ENCODE measurements around the gene CLASP1. TPM values are rescaled to one million over a fixed set of nuclear protein-coding genes. Genes with fewer than 3 reads are reported as not detected.
"Not testable (repeated sequence)": the region's sequence is repeated elsewhere in the genome, so short reads cannot be mapped to it uniquely, and the experiment has no call there.

CLASP1 gene
- total and polyA plus RNA-seq, 2 donors, result 25.4 to 109 TPM

DNA sequence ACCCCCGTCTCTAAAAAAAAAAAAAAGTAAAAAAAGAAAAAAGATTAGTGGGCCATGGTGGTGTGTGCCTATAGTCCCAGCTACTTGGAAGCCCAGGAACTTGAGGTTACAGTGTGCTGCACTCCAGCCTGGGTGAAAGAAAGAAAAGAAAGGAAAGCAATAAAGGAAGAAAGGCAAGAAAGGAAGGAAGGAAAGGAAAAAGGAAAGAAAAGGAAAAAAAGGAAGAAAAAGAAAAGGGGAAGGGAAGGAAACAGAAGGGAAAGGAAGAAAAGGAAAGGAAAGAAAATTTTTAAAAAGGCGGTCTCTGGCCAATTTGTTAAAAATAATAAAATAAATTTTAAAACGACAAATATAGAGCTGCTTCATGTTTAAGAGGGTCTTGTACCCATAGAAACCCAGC, 192.9 kb downstream of the CLASP1 start:
- Histone ChIP-seq H3K4me3 (ENCODE audit: low read depth, low read length) (no peak overlapping the region), H3K27ac (ENCODE audit: low read depth) (no peak overlapping the region), H3K36me3 (ENCODE audit: insufficient read depth) (no peaks in the 10 kb centered on the region), H3K4me1 (ENCODE audit: insufficient read depth) (no peaks in the 10 kb centered on the region)
- WGBS, result 86% methylated on average over 3 of the region's 3 CpGs
- DNase-seq (ENCODE audit: extremely low spot score), result no peak

DNA sequence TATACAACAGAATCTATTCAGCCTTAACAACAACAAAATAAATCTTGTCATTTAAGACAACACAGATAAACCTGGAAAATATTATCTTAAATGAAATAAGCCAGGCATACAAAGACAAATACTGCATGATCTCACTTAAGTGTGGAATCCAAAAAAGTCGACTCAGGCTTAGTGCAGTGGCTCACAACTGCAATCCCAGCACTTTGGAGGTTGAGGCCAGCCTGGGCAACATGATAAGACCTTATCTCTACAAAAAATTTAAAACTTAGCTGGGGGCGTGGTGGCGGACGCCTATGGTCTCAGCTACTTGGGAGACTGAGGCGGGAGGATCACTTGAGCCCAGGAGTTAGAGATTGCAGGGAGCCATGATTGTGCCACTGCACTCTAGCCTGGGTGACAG, 193.8 kb downstream of the CLASP1 start:
- no peak for DNase-seq (ENCODE audit: extremely low spot score)
- H3K36me3 ChIP-seq (ENCODE audit: insufficient read depth), result no peaks in the 10 kb centered on the region
- H3K4me3 ChIP-seq (ENCODE audit: low read depth, low read length), result no peak overlapping the region
- H3K27ac ChIP-seq (ENCODE audit: low read depth), result no peak overlapping the region
- no peaks in the 10 kb centered on the region for H3K4me1 ChIP-seq (ENCODE audit: insufficient read depth)
- 72% methylated on average over 5 of the region's 5 CpGs for WGBS

DNA sequence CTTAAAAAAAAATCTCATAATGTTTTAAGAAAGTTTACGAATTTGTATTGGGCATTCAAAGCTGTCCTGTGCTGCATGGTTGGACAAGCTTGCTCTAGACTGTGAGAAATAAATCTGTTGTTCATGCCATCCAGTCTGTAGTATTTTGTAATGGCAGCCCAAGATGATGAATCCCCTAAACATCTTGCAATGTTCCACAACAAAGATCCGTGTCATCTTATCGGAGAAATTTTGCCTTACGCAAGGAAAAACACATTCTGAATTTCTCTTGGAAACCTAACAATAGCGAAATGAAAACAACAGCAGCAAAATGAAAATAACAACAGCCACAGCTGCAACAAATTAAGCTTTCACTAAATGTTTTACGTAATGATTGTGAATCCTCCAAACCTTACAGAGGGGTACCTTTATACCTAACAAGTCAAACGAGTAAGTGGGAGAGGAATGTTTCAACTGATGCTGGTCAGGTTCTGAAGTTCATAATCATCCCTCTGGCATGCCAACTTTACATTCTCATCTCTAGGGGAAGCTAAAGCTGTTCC, 194.6 kb downstream of the CLASP1 start:
- no peak for DNase-seq (ENCODE audit: extremely low spot score)
- Histone ChIP-seq H3K4me1 (ENCODE audit: insufficient read depth) (no peaks in the 10 kb centered on the region), H3K4me3 (ENCODE audit: low read depth, low read length) (no peak overlapping the region), H3K27ac (ENCODE audit: low read depth) (no peak overlapping the region), H3K36me3 (ENCODE audit: insufficient read depth) (no peaks in the 10 kb centered on the region)
- 95% methylated on average over 7 of the region's 7 CpGs for WGBS

DNA sequence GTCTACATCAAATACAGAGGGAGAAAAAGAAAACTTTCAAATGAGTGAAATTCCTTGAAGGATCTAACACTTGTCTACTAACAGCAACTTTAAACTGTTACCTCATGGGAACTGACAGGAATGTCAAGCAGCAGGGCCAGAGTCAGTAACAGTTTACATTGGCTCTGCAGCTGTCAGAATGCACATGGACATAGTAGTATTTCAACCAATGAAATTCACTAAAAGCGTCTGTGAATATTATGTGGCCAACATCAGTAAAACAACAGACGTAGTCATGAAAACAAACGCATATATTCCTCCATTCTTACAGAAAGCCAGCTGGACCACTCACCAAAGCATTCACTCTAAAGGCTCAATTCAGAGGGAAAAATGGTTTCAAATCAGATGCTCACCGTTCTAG, 197.9 kb downstream of the CLASP1 start:
- H3K4me3 ChIP-seq (ENCODE audit: low read depth, low read length), result no peak overlapping the region
- 51% methylated on average over 4 of the region's 4 CpGs for WGBS
- H3K27ac ChIP-seq (ENCODE audit: low read depth), result no peak overlapping the region
- no peak for DNase-seq (ENCODE audit: extremely low spot score)
- H3K4me1 ChIP-seq (ENCODE audit: insufficient read depth), result no peaks in the 10 kb centered on the region
- peaks cover 2% of the 10 kb centered on the region for H3K36me3 ChIP-seq (ENCODE audit: insufficient read depth)

- peaks cover 5% of the 10 kb centered on the region for H3K36me3 ChIP-seq (ENCODE audit: insufficient read depth)
- WGBS, result 90% methylated on average over 4 of the region's 4 CpGs
Observed at GRCh38 chr2:121450301-121450700, 199.0 kb downstream of the CLASP1 start.

DNA sequence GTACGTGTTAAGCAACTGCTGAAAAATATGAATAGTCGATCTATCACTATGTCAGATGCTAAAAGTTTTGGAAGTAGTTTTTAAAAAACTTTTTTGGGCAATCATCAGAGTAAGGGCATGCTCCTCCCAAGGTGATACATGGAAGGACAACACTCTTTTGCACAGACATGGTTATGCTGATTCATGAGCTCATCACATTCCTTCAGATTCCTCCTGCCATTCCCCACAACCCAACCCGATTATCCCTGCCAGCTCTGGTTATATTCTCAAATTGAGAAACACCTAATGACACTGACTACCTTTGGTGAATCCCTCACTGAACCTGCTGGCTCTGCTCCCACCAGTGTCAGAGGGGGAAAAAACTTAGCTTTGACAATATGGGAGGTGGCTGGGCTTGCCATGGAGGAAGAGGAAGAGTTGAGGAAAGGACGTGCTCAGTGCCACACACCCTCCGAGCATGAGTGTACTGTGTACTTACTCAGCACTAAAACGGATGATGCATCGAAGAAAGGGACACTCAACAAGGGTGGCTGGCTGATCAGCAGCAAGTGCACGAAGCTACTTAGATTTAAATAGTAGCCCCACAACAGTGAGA, 202.5 kb downstream of the CLASP1 start:
- WGBS, result 89% methylated on average over 8 of the region's 8 CpGs
- H3K4me1 ChIP-seq (ENCODE audit: insufficient read depth), result no peaks in the 10 kb centered on the region
- DNase-seq (ENCODE audit: extremely low spot score), result no peak

More at GRCh38 chr2:121450301-121450700, 199.0 kb downstream of the CLASP1 start:
- no peaks in the 10 kb centered on the region for H3K4me1 ChIP-seq (ENCODE audit: insufficient read depth)
- H3K4me3 ChIP-seq (ENCODE audit: low read depth, low read length), result no peak overlapping the region
- no peak overlapping the region for H3K27ac ChIP-seq (ENCODE audit: low read depth)
- no peak for DNase-seq (ENCODE audit: extremely low spot score)

GRCh38 chr2:121442889-121443288, 206.4 kb downstream of the CLASP1 start:
- no peak for DNase-seq (ENCODE audit: extremely low spot score)
- Histone ChIP-seq H3K4me3 (ENCODE audit: low read depth, low read length) (no peak overlapping the region), H3K27ac (ENCODE audit: low read depth) (no peak overlapping the region), H3K36me3 (ENCODE audit: insufficient read depth) (peaks cover 8% of the 10 kb centered on the region), H3K4me1 (ENCODE audit: insufficient read depth) (no peaks in the 10 kb centered on the region)
- WGBS, result 90% methylated on average over 3 of the region's 3 CpGs

More for the DNA sequence above, 202.5 kb downstream of the CLASP1 start:
- Histone ChIP-seq H3K4me3 (ENCODE audit: low read depth, low read length) (no peak overlapping the region), H3K36me3 (ENCODE audit: insufficient read depth) (peaks cover 6% of the 10 kb centered on the region), H3K27ac (ENCODE audit: low read depth) (no peak overlapping the region)

DNA sequence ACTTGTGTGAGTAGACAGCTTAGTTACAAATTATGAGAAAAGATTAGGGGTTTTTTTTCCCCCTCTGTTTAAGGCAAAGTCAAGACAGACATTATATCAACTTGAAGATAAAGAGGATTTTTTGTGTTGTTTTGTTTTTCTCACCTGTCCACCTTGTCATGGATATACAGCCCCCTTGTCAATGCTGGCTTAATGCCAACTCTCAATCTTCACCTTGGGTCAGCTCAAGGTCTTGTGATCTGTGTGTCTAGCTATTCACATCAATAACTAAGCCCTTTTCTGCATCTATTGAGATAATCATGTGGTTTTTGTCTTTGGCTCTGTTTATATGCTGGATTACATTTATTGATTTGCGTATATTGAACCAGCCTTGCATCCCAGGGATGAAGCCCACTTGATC, 211.0 kb downstream of the CLASP1 start:
- H3K4me3 ChIP-seq (ENCODE audit: low read depth, low read length); H3K4me1 ChIP-seq (ENCODE audit: insufficient read depth); H3K27ac ChIP-seq (ENCODE audit: low read depth); DNase-seq (ENCODE audit: extremely low spot score); H3K36me3 ChIP-seq (ENCODE audit: insufficient read depth): not testable (repeated sequence)
- WGBS, result 92% methylated on average over 1 of the region's 1 CpG

DNA sequence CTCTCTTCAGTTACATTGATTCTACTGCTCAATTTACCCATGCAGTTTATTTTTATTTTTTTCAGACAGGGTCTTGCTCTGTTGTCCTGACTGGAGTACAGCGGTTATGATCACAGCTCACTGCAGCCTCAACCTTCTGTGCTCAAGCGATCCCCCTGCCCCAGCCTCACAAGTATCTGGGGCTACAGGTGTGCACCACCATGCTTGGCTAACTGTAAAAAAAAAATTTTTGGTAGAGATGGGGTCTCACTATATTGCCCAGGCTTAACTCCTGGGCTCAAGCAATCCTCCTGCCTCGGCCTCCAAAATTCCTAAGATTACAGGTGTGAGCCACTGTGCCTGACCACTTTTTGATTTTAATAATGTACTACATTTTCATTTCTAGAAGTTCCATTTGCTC, 212.3 kb downstream of the CLASP1 start:
- Histone ChIP-seq H3K4me1 (ENCODE audit: insufficient read depth) (no peaks in the 10 kb centered on the region), H3K27ac (ENCODE audit: low read depth) (no peak overlapping the region), H3K4me3 (ENCODE audit: low read depth, low read length) (no peak overlapping the region), H3K36me3 (ENCODE audit: insufficient read depth) (peaks cover 4% of the 10 kb centered on the region)
- DNase-seq (ENCODE audit: extremely low spot score), result no peak
- WGBS, result 98% methylated on average over 3 of the region's 3 CpGs

- no peak for DNase-seq (ENCODE audit: extremely low spot score)
- WGBS, result 96% methylated on average over 3 of the region's 3 CpGs
- Histone ChIP-seq H3K36me3 (ENCODE audit: insufficient read depth) (peaks cover 2% of the 10 kb centered on the region), H3K27ac (ENCODE audit: low read depth) (no peak overlapping the region), H3K4me3 (ENCODE audit: low read depth, low read length) (no peak overlapping the region), H3K4me1 (ENCODE audit: insufficient read depth) (no peaks in the 10 kb centered on the region)
Observed at GRCh38 chr2:121435790-121436189, 213.5 kb downstream of the CLASP1 start.

DNA sequence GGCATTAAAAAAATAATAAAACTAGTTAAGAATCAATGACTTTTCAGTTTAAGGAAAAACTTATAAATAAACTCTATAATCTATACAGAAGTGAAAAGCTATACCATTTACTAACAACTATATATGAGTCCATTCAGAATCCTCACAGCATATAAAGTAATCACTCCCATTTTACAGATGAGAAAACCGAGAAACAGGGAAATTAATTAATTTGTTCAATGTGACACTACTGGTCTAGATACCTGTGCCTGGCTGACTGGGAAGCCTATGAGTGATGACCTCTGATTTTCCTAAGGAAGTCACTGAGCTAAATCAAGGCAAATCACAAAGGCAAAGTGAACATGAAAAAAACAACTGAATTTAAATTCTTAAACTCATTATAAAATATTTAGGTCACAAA, 218.0 kb downstream of the CLASP1 start:
- no peak overlapping the region for H3K4me3 ChIP-seq (ENCODE audit: low read depth, low read length)
- 92% methylated on average over 1 of the region's 1 CpG for whole genome bisulfite sequencing
- no peaks in the 10 kb centered on the region for H3K36me3 ChIP-seq (ENCODE audit: insufficient read depth)
- DNase-seq (ENCODE audit: extremely low spot score), result no peak
- no peak overlapping the region for H3K27ac ChIP-seq (ENCODE audit: low read depth)
- H3K4me1 ChIP-seq (ENCODE audit: insufficient read depth), result no peaks in the 10 kb centered on the region

DNA sequence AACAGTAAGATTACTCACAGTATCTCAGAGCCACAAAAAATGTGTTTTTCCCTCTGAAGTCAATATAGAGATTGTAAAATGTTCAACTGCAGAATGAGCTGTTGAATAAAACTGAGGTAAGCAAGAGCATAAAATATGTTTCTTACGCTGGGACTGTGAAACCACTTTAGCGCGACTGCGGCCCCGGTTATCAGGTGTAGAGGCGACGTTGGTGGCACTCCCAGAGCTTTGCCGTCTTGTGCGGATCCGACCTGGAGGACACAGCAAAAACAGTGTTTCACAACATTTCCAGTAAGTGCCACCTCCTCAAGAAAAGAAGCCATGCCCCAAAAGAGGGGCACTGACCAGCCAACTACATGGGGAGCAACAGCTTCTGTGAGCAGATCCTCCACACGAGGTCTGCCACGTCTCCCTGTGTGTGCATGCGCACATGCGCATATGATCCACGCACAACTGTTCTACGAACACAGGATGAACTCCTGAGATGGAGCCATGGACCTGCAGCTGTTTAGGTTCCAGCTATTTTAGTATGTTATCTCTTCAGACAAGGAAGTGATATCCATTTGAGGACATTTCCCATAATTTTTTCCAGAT, 219.2 kb downstream of the CLASP1 start:
- Histone ChIP-seq H3K27ac (ENCODE audit: low read depth) (no peak overlapping the region), H3K4me3 (ENCODE audit: low read depth, low read length) (no peak overlapping the region), H3K4me1 (ENCODE audit: insufficient read depth) (no peaks in the 10 kb centered on the region), H3K36me3 (ENCODE audit: insufficient read depth) (no peaks in the 10 kb centered on the region)
- DNase-seq (ENCODE audit: extremely low spot score), result no peak
- WGBS, result 85% methylated on average over 16 of the region's 16 CpGs

GRCh38 chr2:121429119-121429903, 220.0 kb downstream of the CLASP1 start:
- Histone ChIP-seq H3K4me1 (ENCODE audit: insufficient read depth) (no peaks in the 10 kb centered on the region), H3K36me3 (ENCODE audit: insufficient read depth) (no peaks in the 10 kb centered on the region), H3K27ac (ENCODE audit: low read depth) (no peak overlapping the region), H3K4me3 (ENCODE audit: low read depth, low read length) (no peak overlapping the region)
- 70% methylated on average over 8 of the region's 8 CpGs for WGBS
- DNase-seq (ENCODE audit: extremely low spot score), result no peak

DNA sequence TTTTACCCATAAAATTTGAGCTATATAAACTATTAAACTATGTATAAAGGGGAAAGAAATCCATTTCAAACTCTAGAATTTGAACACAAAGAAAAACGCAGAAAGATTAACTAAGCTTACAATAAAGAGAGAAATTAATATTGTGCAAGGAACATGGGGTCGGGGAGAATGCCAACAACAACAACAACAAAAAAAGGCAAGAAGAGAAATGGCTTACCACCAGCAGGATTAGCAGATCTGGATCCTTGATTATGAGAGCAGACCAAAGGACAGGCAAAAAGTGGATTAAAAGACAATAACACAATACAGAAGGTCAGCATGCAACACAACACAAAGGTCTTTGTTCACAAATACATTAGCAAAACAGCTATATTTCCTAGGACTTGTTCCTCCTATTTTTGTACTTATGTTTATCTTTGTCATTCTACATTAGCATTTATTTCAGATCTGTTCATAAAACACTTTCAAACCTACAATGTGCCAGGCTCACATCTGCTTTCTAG, 222.0 kb downstream of the CLASP1 start:
- WGBS, result 92% methylated on average over 2 of the region's 2 CpGs
- Histone ChIP-seq H3K27ac (ENCODE audit: low read depth) (no peak overlapping the region), H3K36me3 (ENCODE audit: insufficient read depth) (no peaks in the 10 kb centered on the region), H3K4me3 (ENCODE audit: low read depth, low read length) (no peak overlapping the region), H3K4me1 (ENCODE audit: insufficient read depth) (no peaks in the 10 kb centered on the region)
- DNase-seq (ENCODE audit: extremely low spot score), result no peak
